Endothelial cell (in vitro differentiated cells): ENCODE measurements around the gene ISX. TPM values are rescaled to one million over a fixed set of nuclear protein-coding genes. Genes with fewer than 3 reads are reported as not detected.

Source experiments
- DNase-seq: peaks from one replicate; pipeline ENCODE4 v3.0.0; 2021; ENCODE audit warnings: low spot score
- H3K27ac Mint-ChIP-seq: one replicate; pipeline ENCODE4 v1.8.0; 2021; ENCODE audit warnings: mixed read lengths, inconsistent platforms; ENCODE audit not compliant: unreplicated experiment
- H3K27me3 Mint-ChIP-seq: one replicate; pipeline ENCODE4 v1.8.0; 2021; ENCODE audit warnings: mild to moderate bottlenecking, moderate library complexity, mixed read lengths, inconsistent platforms; ENCODE audit not compliant: unreplicated experiment
- H3K36me3 Mint-ChIP-seq: one replicate; pipeline ENCODE4 v1.8.0; 2021; ENCODE audit warnings: mild to moderate bottlenecking, low read depth, mixed read lengths, inconsistent platforms; ENCODE audit not compliant: unreplicated experiment
- H3K4me1 Mint-ChIP-seq: one replicate; pipeline ENCODE4 v1.8.0; 2021; ENCODE audit warnings: mild to moderate bottlenecking, mixed read lengths, inconsistent platforms; ENCODE audit not compliant: unreplicated experiment
- H3K4me3 Mint-ChIP-seq: one replicate; pipeline ENCODE4 v1.8.0; 2021; ENCODE audit warnings: mild to moderate bottlenecking, mixed read lengths, inconsistent platforms; ENCODE audit not compliant: unreplicated experiment
- H3K9me3 Mint-ChIP-seq: one replicate; pipeline ENCODE4 v1.8.0; 2021; ENCODE audit warnings: mixed read lengths, inconsistent platforms; ENCODE audit not compliant: unreplicated experiment
- total RNA-seq: library from RNA; stranded (reverse); fragmentation: NEBNext Ultra II Directional; extraction: Animal tissue kit (Norgen Biotek cat#: 25700); gene quantifications from one replicate; pipeline ENCODE4 v1.2.1, GENCODE V29; 2021; ENCODE audit not compliant: unreplicated experiment
- TF ChIP-seq, protein P1 (sequence below): fragments of 200-600 bp; sonication (generic); IDR thresholded peaks from one replicate; pipeline ENCODE4 v1.5.0; 2021; ENCODE audit warnings: antibody characterized with exemption; ENCODE audit not compliant: unreplicated experiment

ISX gene
- total RNA-seq, 1 donor from 2014 or later, result not detected

DNA sequence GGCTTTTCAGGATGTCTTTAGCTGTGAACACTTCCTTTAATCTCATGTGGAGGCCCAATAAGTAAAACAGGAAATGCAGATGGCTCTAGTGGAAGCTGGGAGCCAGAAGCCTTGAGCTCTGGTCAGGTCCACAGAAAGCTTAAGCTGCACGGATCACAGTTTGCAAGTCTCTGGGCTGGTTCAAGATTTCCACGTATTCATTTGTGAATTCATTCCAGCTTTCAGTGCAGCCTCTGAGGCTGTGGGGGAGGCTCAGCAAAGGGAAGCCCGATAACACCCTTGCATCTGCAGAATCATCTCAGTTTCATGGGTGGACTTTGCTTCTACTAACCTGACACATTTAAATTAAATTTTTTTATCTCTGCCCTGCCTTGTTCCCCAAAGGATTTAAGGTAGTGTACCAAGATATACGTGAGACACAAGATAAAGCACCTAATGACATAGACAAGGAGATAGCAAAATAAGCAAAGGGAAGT, 65.6 kb downstream of the ISX start:
- DNase-seq, result no peak
- TF ChIP-seq, protein P1, sequence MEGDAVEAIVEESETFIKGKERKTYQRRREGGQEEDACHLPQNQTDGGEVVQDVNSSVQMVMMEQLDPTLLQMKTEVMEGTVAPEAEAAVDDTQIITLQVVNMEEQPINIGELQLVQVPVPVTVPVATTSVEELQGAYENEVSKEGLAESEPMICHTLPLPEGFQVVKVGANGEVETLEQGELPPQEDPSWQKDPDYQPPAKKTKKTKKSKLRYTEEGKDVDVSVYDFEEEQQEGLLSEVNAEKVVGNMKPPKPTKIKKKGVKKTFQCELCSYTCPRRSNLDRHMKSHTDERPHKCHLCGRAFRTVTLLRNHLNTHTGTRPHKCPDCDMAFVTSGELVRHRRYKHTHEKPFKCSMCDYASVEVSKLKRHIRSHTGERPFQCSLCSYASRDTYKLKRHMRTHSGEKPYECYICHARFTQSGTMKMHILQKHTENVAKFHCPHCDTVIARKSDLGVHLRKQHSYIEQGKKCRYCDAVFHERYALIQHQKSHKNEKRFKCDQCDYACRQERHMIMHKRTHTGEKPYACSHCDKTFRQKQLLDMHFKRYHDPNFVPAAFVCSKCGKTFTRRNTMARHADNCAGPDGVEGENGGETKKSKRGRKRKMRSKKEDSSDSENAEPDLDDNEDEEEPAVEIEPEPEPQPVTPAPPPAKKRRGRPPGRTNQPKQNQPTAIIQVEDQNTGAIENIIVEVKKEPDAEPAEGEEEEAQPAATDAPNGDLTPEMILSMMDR, result no peak
- peaks cover 12% of the 10 kb centered on the region for H3K4me1 Mint-ChIP-seq
- H3K27ac Mint-ChIP-seq, result no peak overlapping the region
- H3K9me3 Mint-ChIP-seq, result no peaks in the 10 kb centered on the region
- no peaks in the 10 kb centered on the region for H3K36me3 Mint-ChIP-seq
- no peak overlapping the region for H3K4me3 Mint-ChIP-seq
- H3K27me3 Mint-ChIP-seq, result peaks cover 2% of the 10 kb centered on the region

DNA sequence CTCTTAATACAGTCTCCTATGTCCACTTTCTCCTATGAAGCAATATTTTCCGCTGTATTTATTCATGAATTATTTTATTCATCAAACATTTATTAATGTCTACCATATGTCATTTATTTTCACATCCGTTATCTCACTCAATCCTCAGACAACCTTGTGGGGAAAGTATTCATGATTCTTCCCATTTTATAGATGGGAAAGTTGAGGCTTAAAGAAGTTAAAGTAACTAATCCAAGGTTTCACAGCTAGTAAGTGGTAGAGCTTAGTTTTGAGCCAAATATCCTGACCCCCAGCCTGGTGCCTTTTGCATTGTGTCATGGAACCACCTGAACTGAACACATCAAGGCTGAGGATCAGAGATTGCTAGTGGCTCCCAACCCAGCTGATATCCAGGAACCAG, 66.6 kb downstream of the ISX start:
- H3K27ac Mint-ChIP-seq, result no peak overlapping the region
- TF ChIP-seq, protein P1, result no peak

DNA sequence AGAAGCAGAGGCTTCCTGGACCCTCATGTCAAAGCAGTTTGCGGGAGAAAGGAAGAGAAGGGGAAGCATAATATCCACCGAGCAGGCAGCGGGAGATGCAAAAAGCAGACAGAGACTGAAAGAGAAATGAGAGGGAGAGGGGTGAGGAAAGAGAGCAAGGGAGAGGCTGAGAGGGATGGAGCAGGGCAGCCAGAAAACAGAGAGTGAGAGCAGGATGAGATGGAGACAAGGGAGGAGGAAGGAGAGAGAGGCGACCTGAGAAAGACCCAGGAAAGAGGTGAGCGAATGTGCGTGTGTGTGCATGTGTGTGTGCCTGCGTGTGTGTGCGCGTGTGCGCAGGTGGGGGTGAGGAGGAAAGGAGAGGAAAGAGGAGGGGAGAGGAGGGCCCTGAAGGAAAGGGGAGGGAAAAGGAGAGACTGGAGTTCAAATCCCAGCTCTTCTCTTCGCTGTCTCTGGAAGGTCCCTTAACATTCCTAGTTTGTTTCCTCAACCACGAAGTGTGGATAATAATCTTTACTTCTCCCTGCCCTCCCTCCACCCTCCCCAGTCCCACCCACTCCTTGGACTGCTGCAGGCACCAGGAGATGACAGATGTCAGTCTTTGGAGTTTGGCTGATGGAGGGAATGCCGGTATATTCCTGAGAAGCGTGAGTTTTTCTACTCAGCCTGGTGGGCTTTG, 67.9 kb downstream of the ISX start:
- Mint-ChIP-seq H3K27me3 (peaks cover 2% of the 10 kb centered on the region), H3K36me3 (no peaks in the 10 kb centered on the region), H3K4me3 (no peak overlapping the region), H3K4me1 (peaks cover 12% of the 10 kb centered on the region), H3K27ac (no peak overlapping the region), H3K9me3 (no peaks in the 10 kb centered on the region)
- TF ChIP-seq, protein P1, result no peak
- no peak for DNase-seq

More for the DNA sequence above, 66.6 kb downstream of the ISX start:
- no peaks in the 10 kb centered on the region for H3K9me3 Mint-ChIP-seq
- no peak overlapping the region for H3K4me3 Mint-ChIP-seq
- DNase-seq, result no peak
- H3K36me3 Mint-ChIP-seq, result no peaks in the 10 kb centered on the region
- peaks cover 2% of the 10 kb centered on the region for H3K27me3 Mint-ChIP-seq
- H3K4me1 Mint-ChIP-seq, result peaks cover 12% of the 10 kb centered on the region

DNA sequence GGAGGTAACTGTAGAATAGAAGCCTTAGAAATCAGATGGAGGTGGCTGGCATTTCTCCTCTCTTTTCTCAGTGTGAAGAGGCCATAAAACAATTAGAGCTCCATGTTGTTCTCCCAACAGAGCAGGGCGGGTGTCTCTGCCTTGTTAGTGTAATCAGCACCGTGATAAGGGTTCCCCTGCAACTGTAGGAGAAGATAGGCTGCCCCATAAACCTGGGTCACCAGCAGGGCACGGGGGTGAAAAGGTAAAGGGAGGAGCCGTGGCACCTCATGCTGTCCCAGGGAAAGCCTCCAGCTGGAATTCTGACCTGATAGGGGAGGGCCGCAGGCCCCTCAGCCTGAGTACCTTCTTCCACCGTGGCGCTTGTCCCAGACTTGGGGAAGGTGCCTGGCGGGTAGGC, 68.7 kb downstream of the ISX start:
- Mint-ChIP-seq H3K36me3 (no peaks in the 10 kb centered on the region), H3K9me3 (no peaks in the 10 kb centered on the region), H3K4me3 (no peak overlapping the region), H3K27me3 (peaks cover 2% of the 10 kb centered on the region), H3K4me1 (peaks cover 12% of the 10 kb centered on the region), H3K27ac (no peak overlapping the region)
- no peak for DNase-seq
- TF ChIP-seq, protein P1, result no peak

DNA sequence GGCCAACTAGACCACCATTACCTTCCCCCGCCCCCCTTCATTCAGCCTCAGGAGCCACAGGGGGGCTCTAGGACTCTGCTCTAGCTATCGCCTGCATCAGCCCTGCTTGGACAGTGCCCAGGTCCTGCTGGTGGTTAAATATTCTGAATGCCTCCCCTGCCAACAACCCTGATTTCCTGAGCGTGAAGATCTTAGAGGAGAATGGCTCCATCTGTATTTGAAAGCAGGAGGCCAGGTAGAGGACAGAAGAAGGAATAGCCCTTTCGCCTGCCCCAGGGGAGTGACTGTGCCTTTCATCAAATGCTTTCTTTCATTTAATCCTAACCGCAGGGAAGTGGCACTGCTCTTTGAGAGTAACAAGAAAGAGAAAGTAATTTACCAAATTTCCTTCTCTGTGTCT, 69.2 kb downstream of the ISX start:
- H3K27me3 Mint-ChIP-seq, result peaks cover 2% of the 10 kb centered on the region
- TF ChIP-seq, protein P1, result no peak
- H3K27ac Mint-ChIP-seq, result no peak overlapping the region
- peaks cover 12% of the 10 kb centered on the region for H3K4me1 Mint-ChIP-seq
- H3K9me3 Mint-ChIP-seq, result no peaks in the 10 kb centered on the region
- H3K36me3 Mint-ChIP-seq, result no peaks in the 10 kb centered on the region
- H3K4me3 Mint-ChIP-seq, result no peak overlapping the region
- DNase-seq, result no peak
